ENCODE results near the gene FLII.
"Not testable (repeated sequence)": the region's sequence is repeated elsewhere in the genome, so short reads cannot be mapped to it uniquely, and the experiment has no call there.

FLII gene

DNA sequence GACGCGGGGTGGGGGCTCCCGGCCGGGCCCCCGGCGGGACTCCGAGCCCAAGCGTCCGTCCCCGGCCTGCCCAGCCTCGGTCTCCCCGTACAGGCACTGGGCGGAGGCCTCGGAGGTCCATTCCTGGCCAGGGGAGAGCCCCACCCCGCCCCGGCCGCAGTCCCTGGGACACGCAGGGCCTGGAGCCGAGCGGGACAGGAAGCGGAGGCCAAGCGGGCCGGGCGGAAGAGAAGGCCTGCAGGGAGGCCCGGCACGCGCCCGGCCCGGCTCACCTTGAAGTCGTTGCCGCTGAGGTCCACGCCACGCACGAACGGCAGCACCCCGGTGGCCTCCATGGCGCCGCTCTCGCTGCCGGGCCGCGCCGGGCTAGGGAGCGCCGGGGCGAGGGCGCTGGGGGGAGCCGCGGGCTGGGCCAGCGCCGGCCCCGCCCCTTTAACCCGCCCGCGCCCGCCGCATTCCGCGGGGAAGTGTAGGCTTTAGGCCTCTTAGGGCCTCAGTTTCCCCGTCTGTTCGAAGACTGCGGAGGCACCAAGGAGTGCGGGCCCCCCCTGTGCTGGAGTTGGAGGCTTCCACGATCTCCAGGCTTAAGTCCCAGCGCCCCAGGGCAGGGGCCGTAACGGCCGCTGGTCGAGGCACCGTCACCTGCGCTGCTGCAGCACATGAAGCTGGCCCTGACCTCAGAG is at the start of gene FLII:
TSS of gene FLII (minus strand) at position 383 of the 683 bp plus-strand sequence. CDS start at position 335, 48 bp downstream.
- in situ Hi-C loops (cut with MboI; ENCODE audit: low sequenced_read_pairs) = no loop called here

- in situ Hi-C loops (cut with MboI; ENCODE audit: low sequenced_read_pairs) = not testable (repeated sequence)
Measured at GRCh38 chr17:18303206-18303605, 44.7 kb upstream of the FLII start.

DNA sequence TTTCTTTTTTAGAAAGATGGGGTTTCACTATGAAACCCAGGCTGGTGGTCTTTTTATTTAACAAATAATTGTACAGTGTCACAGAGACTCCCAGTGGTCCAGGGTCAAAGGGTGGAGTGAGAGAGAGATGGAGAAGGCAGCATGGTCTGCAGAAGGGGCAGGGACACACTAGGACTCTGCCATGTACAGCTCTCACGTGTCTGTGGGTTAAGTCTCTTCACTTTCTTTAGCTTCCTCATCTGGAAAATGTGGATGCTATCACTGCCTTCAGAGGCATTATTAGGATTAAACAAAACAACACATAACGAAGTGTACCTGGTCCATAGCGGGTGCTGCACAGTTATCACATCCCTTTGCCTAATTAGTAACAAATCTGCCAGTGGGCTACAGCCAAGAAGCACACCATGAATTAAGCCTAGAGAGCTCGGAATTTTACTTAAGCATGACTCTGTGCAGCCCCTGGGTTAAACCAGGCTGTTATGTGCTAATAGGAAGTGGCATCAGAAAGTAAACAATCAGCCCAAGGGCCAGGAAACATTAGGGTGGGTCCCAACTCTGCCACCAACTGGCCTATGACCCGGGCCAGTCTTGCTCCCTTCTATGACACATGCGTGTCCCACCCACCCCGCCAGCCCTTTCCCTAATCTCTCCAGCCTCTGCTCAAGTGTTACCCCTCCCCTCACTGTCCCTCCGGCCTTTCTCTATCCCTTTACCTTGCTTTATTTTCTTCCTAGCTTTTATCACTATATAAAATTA is 42.4 kb upstream of the FLII start:
- in situ Hi-C loops (cut with MboI; ENCODE audit: low sequenced_read_pairs) = no loop called here

GRCh38 chr17:18298061-18298460 is 39.5 kb upstream of the FLII start:
- in situ Hi-C loops (cut with MboI; ENCODE audit: low sequenced_read_pairs) = not testable (repeated sequence)

- in situ Hi-C loops (cut with MboI; ENCODE audit: low sequenced_read_pairs) = no loop called here
Measured at GRCh38 chr17:18291718-18292540, 33.4 kb upstream of the FLII start.

DNA sequence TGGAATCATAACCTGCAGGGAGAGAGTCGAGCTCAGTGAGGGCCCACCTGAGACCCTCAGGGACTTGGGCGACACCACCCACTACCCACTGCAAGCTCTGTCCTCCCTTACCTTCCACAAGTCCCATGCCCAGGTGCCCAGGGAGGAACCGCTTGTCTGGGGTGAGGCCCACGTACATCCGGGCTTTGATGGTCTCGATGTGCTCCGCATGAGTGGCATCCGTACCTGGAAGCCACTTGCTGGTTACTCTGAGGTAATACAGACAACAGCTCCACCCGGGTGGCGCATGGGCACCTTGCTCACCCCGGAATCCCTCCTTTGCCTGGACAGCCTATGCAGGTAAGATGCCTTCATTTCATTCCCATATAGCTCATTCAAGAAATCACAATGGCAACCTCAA is 26.8 kb upstream of the FLII start:
- in situ Hi-C loops (cut with MboI; ENCODE audit: low sequenced_read_pairs) = no loop called here

- in situ Hi-C loops (cut with MboI; ENCODE audit: low sequenced_read_pairs) = no loop called here
Measured at GRCh38 chr17:18281788-18282187, 23.2 kb upstream of the FLII start.

DNA sequence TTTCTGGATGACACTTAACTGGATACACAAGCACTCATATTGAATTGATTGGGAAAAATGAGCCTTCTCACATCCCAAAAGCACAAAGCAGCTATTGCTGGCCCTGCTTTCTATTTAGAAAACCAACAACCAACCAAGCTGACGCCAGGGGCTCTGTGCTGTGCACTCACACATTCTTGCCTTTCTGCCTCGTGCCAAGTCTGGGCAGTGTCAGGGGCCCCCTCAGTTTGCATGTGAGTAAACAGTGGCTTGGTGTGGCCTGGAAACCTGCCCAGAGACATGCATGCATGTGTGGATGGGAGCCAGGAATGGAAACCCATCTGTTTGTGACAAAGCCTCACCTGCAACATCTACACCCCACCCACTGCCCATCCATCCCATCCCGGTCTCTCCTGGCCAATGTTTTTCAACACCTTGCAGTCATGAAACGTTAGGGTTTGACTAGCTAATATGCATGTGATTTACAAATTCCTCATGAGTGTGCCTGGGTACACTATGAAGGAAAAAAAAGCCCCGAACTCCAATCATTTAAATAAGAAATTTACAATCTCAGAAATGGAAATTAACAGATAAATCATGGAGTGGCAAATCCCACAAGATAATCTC is 22.3 kb upstream of the FLII start:
- in situ Hi-C loops (cut with MboI; ENCODE audit: low sequenced_read_pairs) = no loop called here

- in situ Hi-C loops (cut with MboI; ENCODE audit: low sequenced_read_pairs) = no loop called here
Measured at GRCh38 chr17:18280249-18280648, 21.7 kb upstream of the FLII start.

- in situ Hi-C loops (cut with MboI; ENCODE audit: low sequenced_read_pairs) = no loop called here
Measured at GRCh38 chr17:18278867-18279266, 20.3 kb upstream of the FLII start.

DNA sequence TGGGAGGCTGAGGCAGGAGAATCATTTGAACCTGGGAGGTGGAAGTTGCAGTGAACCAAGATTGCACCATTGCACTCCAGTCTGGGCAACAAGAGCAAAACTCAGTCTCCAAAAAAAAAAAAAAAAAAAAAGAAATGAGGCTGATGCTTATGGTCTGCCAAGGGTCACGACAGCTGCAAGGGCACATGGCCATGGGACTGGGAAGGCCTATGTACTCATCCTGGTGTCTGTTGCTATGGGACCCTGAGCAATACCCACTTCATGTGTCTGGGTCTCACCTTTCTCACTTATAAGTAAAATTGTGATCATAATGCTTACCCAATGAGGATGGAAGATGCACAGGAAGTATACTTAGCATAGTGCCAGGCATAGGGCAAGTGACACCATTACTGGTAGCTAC is 18.5 kb upstream of the FLII start:
- in situ Hi-C loops (cut with MboI; ENCODE audit: low sequenced_read_pairs) = no loop called here

- in situ Hi-C loops (cut with MboI; ENCODE audit: low sequenced_read_pairs) = no loop called here
Measured at GRCh38 chr17:18270046-18270931, 11.8 kb upstream of the FLII start.

DNA sequence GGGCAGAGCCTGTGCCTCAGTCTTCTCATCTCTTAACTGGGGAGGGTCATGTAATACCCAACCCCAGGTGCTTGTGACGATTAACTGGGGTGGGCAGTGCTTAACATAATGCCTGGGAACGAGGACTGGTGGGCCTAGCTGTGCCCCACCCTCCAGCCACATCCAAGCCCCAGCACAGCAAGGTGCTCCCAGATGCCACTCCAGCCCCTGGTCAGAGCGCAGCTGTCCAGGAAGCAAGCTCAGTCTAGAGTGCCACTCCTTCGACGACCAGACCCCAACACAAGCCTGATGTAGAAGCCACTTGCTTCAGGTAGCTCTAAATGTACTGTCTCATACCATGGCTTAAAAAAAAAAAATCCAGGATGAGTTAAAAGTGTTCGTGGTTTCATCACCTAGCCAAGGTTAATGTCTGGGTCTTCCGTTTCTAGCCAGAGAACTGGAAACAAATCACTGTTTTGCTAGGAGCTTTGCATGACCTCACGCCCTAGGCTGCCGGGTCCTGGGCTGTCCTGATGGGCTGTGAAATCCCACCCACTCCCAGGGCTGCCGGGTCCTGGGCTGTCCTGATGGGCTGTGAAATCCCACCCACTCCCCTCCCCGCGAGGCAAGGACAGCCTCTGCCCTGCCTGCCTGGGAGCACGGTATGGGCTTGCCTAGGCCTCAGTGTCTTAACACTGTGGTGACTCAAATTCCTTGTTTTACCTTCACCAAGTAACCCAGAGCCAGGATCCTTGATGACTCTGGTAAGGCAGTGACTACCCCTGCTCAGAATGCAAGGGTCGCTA is 9.6 kb upstream of the FLII start:
- in situ Hi-C loops (cut with MboI; ENCODE audit: low sequenced_read_pairs) = no loop called here

DNA sequence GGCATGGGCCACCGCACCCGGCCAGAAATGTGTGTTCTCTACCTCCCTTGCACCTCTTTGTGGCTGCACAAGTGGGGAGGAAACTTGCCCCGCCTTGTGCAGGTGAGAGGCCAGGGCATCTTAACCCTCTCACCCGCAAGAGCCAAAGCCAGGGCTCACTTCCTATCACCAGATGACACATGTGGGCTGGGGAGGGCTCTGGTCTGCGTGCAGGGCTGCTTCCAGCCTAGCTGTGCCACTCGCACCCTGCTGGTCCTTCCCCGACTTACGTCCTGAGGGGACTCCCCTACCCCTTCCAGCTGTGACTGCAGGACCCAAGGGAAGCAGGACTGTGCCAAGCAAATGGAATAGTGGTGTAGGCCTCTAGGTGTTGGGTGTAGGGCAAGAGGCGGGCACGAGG is 8.8 kb upstream of the FLII start:
- in situ Hi-C loops (cut with MboI; ENCODE audit: low sequenced_read_pairs) = no loop called here

- in situ Hi-C loops (cut with MboI; ENCODE audit: low sequenced_read_pairs) = no loop called here
Measured at GRCh38 chr17:18263885-18264682, 5.5 kb upstream of the FLII start.

GRCh38 chr17:18262641-18263040 is 4.1 kb upstream of the FLII start:
- in situ Hi-C loops (cut with MboI; ENCODE audit: low sequenced_read_pairs) = no loop called here

DNA sequence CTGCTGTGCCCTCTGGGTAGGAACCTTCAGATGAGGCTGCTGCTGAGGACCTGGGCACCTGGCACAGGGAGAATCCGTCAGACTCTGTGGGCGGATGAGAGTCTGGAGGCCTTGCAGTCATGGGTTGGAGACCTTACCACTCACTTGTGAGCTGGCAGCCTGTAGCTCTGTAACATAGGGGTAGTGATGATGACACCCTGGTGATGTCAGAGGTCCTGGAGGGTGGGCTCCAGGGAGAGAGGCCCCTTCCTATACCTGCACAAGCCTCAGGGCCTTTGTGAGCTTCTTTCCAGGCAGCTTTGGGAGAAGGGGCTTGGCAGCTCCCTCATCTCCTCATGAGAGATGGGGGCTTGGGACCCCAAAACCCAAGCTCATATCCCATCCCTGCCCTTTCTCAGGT is 3.6 kb upstream of the FLII start:
- in situ Hi-C loops (cut with MboI; ENCODE audit: low sequenced_read_pairs) = no loop called here

DNA sequence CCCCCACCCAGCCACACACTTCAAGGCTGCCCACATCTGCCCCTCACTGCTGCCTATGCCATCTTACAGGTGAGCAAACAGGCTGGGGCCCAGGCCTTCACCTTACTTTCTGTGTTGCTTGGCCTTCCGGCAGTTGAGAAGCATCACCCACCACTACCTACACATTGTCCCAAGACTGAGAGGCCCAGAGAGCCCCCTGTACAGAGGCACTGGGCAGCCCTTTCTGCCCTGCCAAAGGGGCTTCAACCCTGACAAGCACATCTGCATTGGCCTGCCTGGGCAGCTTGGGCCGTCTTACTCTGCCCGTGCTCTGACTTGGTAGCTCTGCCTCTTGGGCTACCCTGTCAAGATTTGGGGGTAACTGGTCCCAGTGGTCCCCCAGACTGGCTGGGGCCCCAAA is 3.1 kb upstream of the FLII start:
- in situ Hi-C loops (cut with MboI; ENCODE audit: low sequenced_read_pairs) = no loop called here

GRCh38 chr17:18261146-18261515 is 2.6 kb upstream of the FLII start:
- in situ Hi-C loops (cut with MboI; ENCODE audit: low sequenced_read_pairs) = no loop called here

Data from HL-60/S4 treated with retinoic acid at 250 ng/mL for 4 days and 3 days (cell line).